ENCODE results near the gene CBX7.

Gene CBX7

DNA sequence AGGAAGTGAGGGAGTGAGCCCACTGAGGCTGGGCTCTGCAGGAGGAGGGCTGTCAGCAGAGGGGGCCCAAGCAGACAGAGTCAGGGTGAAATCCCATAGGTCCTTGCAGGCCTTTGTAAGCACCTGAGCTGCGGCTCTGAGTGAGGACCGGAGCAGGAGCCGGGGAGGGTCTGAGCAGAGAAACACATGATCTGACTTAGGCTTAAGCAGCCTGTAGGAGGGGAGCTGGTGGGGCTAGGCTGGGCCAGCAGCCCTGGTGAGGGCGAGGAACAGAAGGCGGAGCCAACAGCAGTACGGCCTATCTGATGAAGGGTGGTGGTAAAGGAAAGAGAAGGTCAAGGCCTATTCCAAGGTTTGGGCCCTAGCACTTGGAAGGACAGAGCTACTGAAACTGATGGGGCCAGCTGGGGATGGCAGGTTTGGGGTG lies 26.9 kb upstream of the CBX7 start:
- Histone ChIP-seq H3K4me1 (ENCODE audit: control insufficient read depth, insufficient read depth, low read length) (peaks cover 64% of the 10 kb centered on the region), H3K4me3 (ENCODE audit: low read length) (no peak overlapping the region), H3K27me3 (ENCODE audit: control insufficient read depth, insufficient read depth, low read length) (no peaks in the 10 kb centered on the region), H3K36me3 (ENCODE audit: insufficient read depth, low read length) (no peaks in the 10 kb centered on the region), H3K9me3 (replicated peaks; ENCODE audit: low read length) (no peaks in the 10 kb centered on the region), H3K9ac (ENCODE audit: low read depth, low read length) (no peak overlapping the region), H3K4me2 (ENCODE audit: low read length) (no peak overlapping the region)

DNA sequence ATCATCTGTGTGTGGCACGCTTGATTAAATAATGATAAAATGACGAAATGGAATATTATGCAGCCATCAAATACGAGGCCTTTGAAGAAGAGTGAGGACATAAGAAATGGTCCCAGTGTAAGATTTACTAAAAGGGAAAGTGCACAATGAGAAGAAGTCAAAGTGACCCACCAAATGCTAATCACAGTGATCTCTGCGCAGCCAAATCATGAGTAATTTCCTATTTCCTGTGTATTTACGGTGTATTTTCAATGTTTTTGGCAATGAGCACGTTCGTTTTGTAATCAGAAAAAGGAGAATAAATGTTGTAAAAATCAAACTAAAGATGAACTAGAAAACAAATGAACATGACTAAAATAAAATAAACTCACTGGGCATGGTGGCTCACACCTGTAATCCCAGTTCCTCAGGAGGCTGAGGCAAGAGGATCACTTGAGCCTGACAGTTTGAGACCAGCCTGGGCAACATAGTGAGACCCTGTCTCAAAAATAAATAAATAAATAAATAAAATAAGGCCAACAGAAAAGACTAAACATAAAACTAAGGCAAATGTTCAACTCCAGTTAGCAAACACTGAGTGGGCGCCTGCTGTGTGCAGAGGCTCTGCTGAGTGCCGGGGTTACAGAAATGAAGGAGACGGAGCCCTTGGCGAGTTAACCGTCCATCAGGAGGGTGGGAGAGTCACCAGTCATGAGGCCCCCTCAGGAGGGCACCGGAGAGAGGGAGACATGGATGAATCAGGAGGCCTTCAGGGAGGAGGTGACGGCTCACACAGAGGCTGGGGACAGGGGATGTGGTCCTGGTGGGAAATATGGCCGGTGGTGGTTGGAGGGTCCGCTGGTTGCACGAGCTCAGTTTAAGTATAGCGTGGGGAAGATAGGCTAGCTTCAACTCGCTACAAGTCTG lies 26.0 kb upstream of the CBX7 start:
- H3K27me3 ChIP-seq (ENCODE audit: control insufficient read depth, insufficient read depth, low read length): no peaks in the 10 kb centered on the region
- peaks cover 66% of the 10 kb centered on the region for H3K4me1 ChIP-seq (ENCODE audit: control insufficient read depth, insufficient read depth, low read length)
- peak overlapping the region; percentile 83 for H3K9ac ChIP-seq (ENCODE audit: low read depth, low read length)
- H3K4me2 ChIP-seq (ENCODE audit: low read length): peak overlapping the region; percentile 54
- no peak overlapping the region for H3K4me3 ChIP-seq (ENCODE audit: low read length)
- H3K36me3 ChIP-seq (ENCODE audit: insufficient read depth, low read length): no peaks in the 10 kb centered on the region
- H3K9me3 ChIP-seq (replicated peaks; ENCODE audit: low read length): no peaks in the 10 kb centered on the region

DNA sequence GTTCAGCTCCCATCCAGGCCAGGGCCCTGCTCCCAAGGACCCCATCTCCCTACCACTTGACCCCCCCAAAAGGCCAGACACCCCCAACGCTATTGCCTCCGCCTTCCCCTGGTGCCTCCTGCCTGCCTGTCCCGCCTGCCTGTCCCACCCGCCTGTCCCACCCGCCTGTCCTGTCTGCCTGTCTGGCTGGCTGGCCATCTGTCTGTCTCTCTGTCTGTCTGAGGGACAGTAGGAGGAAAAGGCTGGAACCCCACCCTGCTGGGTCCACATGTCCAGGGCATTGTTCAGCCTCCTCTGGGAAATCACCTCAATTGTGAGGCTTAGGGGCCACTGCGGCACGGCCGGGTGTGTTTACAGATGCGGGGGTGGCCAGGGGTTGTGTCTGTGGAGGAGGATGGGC lies 25.3 kb upstream of the CBX7 start:
- Histone ChIP-seq H3K36me3 (ENCODE audit: insufficient read depth, low read length) (no peaks in the 10 kb centered on the region), H3K4me2 (ENCODE audit: low read length) (peak overlapping the region; percentile 54), H3K27me3 (ENCODE audit: control insufficient read depth, insufficient read depth, low read length) (no peaks in the 10 kb centered on the region), H3K9ac (ENCODE audit: low read depth, low read length) (peak overlapping the region; percentile 83), H3K4me3 (ENCODE audit: low read length) (no peak overlapping the region), H3K9me3 (replicated peaks; ENCODE audit: low read length) (no peaks in the 10 kb centered on the region), H3K4me1 (ENCODE audit: control insufficient read depth, insufficient read depth, low read length) (peaks cover 72% of the 10 kb centered on the region)

DNA sequence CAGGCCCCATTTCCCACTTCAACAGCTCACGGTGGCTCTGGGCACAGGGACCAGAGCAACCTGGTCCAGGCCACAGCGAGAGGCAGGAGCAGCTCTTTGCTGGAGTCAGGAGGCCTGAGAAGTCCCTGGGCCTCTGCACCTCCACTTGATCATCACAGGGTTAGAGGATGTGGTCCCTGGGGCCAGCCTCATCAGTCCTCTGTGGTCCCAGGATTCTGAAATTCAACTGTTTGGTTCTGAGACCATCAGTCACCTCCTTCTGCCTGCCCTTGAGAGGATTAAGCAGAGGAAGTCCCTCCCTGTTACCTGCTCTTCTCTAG lies 24.9 kb upstream of the CBX7 start:
- Histone ChIP-seq H3K36me3 (ENCODE audit: insufficient read depth, low read length) (no peaks in the 10 kb centered on the region), H3K4me3 (ENCODE audit: low read length) (no peak overlapping the region), H3K4me2 (ENCODE audit: low read length) (peak overlapping the region; percentile 54), H3K9ac (ENCODE audit: low read depth, low read length) (peak overlapping the region; percentile 83), H3K4me1 (ENCODE audit: control insufficient read depth, insufficient read depth, low read length) (peaks cover 72% of the 10 kb centered on the region), H3K27me3 (ENCODE audit: control insufficient read depth, insufficient read depth, low read length) (no peaks in the 10 kb centered on the region), H3K9me3 (replicated peaks; ENCODE audit: low read length) (no peaks in the 10 kb centered on the region)

DNA sequence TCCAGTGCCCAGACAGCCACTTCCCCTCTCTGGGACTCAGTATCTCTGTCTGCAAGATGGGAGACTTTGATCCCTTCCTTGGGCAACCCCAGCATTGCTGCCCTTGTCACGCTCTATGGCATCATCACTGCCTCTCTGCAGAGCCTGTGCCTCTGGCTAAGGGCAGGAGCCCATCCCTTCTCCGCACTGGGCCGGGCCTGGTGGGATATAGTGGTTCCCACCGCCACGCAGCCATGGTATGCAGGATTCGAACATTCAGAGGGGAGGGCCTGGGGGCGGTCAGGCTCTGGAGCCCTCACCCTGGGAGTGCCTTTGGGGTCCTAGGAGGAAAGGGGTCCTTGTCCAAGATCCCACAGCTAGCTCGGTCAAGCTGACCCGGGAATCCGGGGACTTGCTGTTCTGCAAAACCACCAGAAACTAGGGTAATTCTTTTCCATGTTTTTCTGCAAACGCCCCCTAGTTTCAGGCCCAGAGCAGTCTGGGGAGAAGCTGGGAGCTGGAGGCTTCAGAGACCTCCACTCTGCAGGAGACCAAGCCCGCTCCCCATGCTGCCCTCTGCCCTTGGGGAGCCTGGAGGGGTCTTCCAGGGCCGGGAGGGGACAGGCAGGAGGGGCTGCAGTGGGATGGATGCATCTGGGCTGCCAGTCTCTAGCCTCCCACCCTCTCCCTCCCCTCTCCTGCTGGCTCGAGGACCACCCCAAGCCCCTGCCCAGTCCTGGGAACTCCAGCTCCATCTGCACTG lies 24.4 kb upstream of the CBX7 start:
- Histone ChIP-seq H3K4me3 (ENCODE audit: low read length) (no peak overlapping the region), H3K36me3 (ENCODE audit: insufficient read depth, low read length) (no peaks in the 10 kb centered on the region), H3K27me3 (ENCODE audit: control insufficient read depth, insufficient read depth, low read length) (no peaks in the 10 kb centered on the region), H3K4me1 (ENCODE audit: control insufficient read depth, insufficient read depth, low read length) (peaks cover 76% of the 10 kb centered on the region), H3K4me2 (ENCODE audit: low read length) (peak overlapping the region; percentile 49), H3K9ac (ENCODE audit: low read depth, low read length) (peak overlapping the region; percentile 83), H3K9me3 (replicated peaks; ENCODE audit: low read length) (no peaks in the 10 kb centered on the region)

DNA sequence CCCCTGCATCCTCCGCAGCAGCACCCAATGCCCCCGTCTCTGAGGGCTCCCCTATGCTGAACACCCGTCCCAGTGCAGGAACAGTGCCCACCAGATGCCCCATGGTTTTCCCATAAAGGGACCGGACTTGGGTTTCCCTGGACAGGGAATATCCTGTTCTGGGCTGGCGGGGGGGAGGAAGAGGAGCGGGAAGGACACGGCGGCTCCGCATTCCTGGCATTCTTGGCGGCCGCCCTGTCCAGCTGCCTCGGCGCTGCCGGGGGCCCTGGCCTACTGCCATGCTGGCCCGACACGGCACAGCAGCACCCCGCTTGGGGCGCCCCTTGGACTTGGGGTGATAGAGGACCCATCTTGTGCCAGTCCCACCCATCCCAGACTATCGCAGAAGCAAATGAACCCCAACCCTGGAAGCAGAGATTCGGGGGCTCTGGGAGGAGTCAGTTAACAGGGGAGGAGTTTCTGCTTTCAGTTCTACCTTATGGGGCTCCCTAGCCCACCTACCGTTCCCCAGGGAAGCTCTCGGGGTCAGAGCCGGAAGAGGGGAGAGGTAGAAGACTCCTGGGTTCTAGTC lies 23.7 kb upstream of the CBX7 start:
- Histone ChIP-seq H3K4me2 (ENCODE audit: low read length) (peak overlapping the region; percentile 49), H3K9ac (ENCODE audit: low read depth, low read length) (peak overlapping the region; percentile 83), H3K9me3 (replicated peaks; ENCODE audit: low read length) (no peaks in the 10 kb centered on the region), H3K4me3 (ENCODE audit: low read length) (no peak overlapping the region), H3K27me3 (ENCODE audit: control insufficient read depth, insufficient read depth, low read length) (no peaks in the 10 kb centered on the region), H3K36me3 (ENCODE audit: insufficient read depth, low read length) (no peaks in the 10 kb centered on the region), H3K4me1 (ENCODE audit: control insufficient read depth, insufficient read depth, low read length) (peaks cover 83% of the 10 kb centered on the region)

DNA sequence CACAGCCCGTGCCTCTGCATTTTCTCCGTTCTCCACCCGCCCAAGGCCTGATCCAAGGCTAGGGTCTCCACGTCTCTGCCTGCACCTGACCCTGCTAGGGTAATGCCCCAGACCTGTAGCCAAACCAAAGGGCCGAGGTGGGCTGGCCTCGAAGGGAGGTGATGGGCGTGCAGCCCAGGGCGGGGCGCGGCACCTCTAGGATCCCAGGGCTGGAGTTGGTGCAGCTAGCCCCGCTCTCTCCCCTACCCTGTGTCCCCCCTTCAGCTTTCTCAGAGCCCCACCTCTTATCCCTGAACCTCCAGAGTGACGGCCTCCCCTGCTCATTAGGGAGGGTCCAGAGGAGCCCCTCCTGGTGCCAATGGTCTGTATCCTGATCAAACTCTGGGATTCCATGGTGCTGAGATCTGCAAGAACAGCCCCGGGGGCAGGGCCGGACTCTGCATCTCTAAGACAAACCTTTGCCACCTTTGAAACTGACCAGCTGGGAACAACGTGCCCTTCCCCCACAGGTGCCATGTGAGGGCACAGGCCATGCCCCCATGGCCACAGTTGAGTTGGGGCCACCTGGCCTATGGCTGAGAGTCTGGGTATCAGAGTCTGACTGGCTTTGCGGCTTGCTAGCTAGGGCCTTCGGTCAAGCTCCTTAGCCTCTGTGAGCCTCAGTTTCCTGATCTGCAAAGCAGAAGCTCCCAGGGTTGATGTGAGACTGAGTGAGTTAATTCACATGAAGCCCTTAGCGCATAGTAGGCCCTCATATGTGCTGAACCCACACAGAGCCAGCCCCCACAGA lies 23.1 kb upstream of the CBX7 start:
- no peaks in the 10 kb centered on the region for H3K36me3 ChIP-seq (ENCODE audit: insufficient read depth, low read length)
- H3K9ac ChIP-seq (ENCODE audit: low read depth, low read length): peak overlapping the region; percentile 83
- no peaks in the 10 kb centered on the region for H3K9me3 ChIP-seq (replicated peaks; ENCODE audit: low read length)
- no peaks in the 10 kb centered on the region for H3K27me3 ChIP-seq (ENCODE audit: control insufficient read depth, insufficient read depth, low read length)
- peak overlapping the region; percentile 49 for H3K4me2 ChIP-seq (ENCODE audit: low read length)
- H3K4me3 ChIP-seq (ENCODE audit: low read length): no peak overlapping the region
- peaks cover 87% of the 10 kb centered on the region for H3K4me1 ChIP-seq (ENCODE audit: control insufficient read depth, insufficient read depth, low read length)

DNA sequence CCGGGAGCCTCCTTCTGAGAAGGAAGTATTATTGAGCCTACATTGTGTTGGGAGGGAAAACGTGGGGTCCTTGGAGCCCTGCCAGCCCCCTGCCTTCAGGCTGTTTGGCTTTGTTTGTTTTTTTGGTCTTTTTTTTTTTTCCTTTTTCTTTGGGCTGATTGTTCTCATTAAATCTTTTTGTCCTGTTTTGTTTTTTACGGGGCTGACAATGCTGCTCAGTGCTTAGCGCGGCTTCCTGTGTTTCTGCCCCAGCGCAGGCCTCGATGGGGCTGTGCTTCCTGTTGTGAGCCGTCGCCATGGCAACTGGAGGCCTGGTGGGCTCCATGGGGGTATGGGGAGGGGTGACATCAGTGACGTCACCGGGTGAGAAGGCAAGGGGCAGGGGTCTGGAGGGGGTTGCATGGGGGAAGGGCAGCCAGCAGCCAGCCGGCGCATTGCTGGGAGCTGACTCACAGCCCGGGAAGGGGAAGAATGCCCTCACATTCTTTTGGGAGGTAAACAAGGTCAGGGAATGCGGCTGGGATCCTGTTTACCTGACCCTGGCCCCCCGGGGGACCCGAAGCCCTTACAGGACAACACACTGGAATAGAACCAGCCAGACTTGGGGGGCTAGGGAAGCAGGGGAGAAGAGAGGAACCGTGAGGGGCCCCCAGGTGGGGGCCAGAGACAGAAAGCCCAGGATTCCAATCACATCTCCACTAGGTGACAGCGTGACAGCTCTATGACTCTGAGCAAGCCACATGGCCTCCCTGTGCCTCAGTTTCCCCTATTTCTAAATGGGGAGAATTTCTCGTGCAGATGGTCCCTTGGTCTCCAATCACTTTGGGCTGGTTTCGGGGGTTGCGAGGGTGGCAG lies 22.2 kb upstream of the CBX7 start:
- no peaks in the 10 kb centered on the region for H3K27me3 ChIP-seq (ENCODE audit: control insufficient read depth, insufficient read depth, low read length)
- H3K4me3 ChIP-seq (ENCODE audit: low read length): peak overlapping the region; percentile 7
- H3K4me1 ChIP-seq (ENCODE audit: control insufficient read depth, insufficient read depth, low read length): peaks cover 84% of the 10 kb centered on the region
- no peaks in the 10 kb centered on the region for H3K36me3 ChIP-seq (ENCODE audit: insufficient read depth, low read length)
- peak overlapping the region; percentile 83 for H3K9ac ChIP-seq (ENCODE audit: low read depth, low read length)
- no peaks in the 10 kb centered on the region for H3K9me3 ChIP-seq (replicated peaks; ENCODE audit: low read length)
- peak overlapping the region; percentile 41 for H3K4me2 ChIP-seq (ENCODE audit: low read length)

DNA sequence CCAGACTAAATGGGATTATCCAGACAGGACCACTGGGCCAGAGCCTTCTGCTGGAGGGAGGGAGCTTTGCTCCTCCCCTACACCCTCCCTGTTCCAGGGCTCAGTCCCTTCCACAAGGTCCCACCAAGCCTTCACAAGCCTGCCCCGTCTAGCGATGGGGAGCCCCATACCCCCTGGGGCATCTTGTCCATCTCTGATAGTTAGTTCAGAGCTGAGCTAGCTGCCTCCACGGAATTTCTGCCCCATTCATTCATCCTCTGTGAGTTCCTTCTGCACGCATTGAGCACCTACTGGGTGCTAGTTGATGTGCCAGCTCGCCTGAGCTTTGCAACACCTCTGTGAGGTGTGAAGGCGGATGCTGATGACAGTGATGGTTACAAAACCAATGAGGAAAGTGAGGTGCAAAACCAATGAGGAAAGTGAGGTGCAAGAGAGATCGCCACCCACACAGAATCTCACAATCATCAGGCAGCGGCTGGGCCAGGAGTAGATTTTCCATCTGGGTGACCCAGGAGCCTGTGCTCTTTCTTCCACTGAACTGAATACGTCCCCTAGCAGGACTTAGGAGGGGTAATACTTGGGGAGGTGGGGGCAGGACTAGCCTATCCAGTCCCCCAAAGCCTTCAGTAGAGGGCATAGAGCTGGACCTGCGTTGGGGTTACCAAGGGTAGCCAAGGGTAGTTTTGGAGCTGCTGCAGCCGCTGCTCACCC lies 21.5 kb upstream of the CBX7 start:
- Histone ChIP-seq H3K4me3 (ENCODE audit: low read length) (peak overlapping the region; percentile 7), H3K36me3 (ENCODE audit: insufficient read depth, low read length) (no peaks in the 10 kb centered on the region), H3K4me1 (ENCODE audit: control insufficient read depth, insufficient read depth, low read length) (peaks cover 76% of the 10 kb centered on the region), H3K9ac (ENCODE audit: low read depth, low read length) (peak overlapping the region; percentile 83), H3K4me2 (ENCODE audit: low read length) (peak overlapping the region; percentile 41), H3K27me3 (ENCODE audit: control insufficient read depth, insufficient read depth, low read length) (no peaks in the 10 kb centered on the region), H3K9me3 (replicated peaks; ENCODE audit: low read length) (no peaks in the 10 kb centered on the region)

DNA sequence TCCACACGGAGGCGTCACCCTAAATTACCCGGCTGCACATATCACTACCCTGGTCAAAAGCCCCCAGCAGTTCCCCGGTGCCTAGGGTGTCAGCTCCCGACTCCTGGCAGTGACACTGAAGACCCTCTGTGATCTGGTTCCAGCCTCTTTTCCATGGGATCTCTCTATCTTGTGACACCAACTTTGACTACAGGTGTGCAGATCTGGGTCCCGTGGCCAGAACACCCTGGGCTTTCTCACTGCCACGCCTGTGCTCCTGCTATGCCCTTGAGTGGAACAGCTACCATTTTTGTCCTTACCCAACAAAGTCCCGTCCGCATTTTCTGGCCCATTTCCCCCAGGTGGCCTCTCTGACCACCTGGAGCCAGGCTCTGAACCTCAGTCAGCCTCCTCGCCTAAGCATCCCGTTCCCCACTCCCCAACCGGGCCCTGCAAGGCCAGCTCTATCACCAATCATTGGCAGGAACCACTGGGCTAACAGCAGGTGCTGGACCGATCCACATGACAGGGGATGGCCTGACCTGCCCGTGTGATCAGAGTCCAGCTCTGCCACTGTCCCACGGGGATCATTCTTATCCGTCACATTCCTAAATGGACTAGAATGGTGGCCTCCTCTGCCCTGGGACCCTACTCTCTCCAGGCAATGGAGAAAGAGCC lies 20.7 kb upstream of the CBX7 start:
- H3K36me3 ChIP-seq (ENCODE audit: insufficient read depth, low read length): no peaks in the 10 kb centered on the region
- H3K4me3 ChIP-seq (ENCODE audit: low read length): no peak overlapping the region
- H3K27me3 ChIP-seq (ENCODE audit: control insufficient read depth, insufficient read depth, low read length): no peaks in the 10 kb centered on the region
- H3K4me2 ChIP-seq (ENCODE audit: low read length): no peak overlapping the region
- H3K4me1 ChIP-seq (ENCODE audit: control insufficient read depth, insufficient read depth, low read length): peaks cover 69% of the 10 kb centered on the region
- no peaks in the 10 kb centered on the region for H3K9me3 ChIP-seq (replicated peaks; ENCODE audit: low read length)
- peak overlapping the region; percentile 83 for H3K9ac ChIP-seq (ENCODE audit: low read depth, low read length)

Measured in skeletal muscle satellite cell (primary cell).